ENCODE results near the gene PSMD11. TPM values are rescaled to one million over a fixed set of nuclear protein-coding genes. Genes with fewer than 3 reads are reported as not detected.
"Not testable (repeated sequence)": the region's sequence is repeated elsewhere in the genome, so short reads cannot be mapped to it uniquely, and the experiment has no call there.

Gene PSMD11
- total RNA-seq, 1 experiment from 2014 or later: 121 TPM

GRCh38 chr17:32520104-32520701, 75.9 kb downstream of the PSMD11 start:
- DNase-seq: peak; percentile 56
- Histone ChIP-seq H3K4me3 (ENCODE audit: insufficient read depth, low read depth, low read length) (no peak overlapping the region; the same call in 1 of the 2 replicates), H3K27me3 (ENCODE audit: control insufficient read depth, insufficient read depth, low read length) (no peaks in the 10 kb centered on the region), H3K36me3 (replicated peaks; ENCODE audit: control insufficient read depth, insufficient read depth, low read length) (no peaks in the 10 kb centered on the region)

DNA sequence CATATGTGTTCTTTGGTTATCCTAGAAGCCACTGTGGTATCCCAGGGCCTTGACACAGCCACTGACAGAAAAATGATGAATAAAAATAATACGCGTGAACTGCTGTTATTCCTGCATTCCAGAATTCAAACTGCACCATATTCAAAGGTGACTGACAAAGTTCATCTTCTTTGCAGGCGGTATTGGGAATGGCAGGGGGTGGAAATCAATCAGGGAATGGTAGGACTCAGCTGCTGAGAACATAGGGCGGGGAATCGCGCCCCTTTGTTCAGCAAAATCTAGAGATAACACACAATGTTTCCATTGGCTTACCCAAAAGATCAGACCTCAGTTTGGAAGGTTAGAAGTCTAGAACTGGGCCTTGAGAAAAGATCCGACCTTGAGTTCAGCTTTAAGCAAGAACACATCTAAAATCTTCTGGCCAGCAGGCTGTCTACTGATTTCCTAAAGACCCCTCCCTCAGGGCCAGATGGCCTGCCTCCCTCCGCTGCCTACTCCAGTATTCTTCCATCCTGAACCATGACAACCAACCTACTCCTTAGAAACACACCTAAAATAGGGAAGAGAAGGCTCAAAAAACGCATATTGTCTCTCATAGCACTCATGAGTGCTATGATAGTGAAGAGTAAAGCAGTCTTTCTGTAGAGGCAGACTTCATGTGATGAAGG, 76.6 kb downstream of the PSMD11 start:
- H3K4me3 ChIP-seq (ENCODE audit: insufficient read depth, low read depth, low read length): no peak overlapping the region
- peak; percentile 50 for DNase-seq
- H3K36me3 ChIP-seq (replicated peaks; ENCODE audit: control insufficient read depth, insufficient read depth, low read length): no peaks in the 10 kb centered on the region
- no peaks in the 10 kb centered on the region for H3K27me3 ChIP-seq (ENCODE audit: control insufficient read depth, insufficient read depth, low read length)

GRCh38 chr17:32523017-32523680, 78.8 kb downstream of the PSMD11 start:
- Histone ChIP-seq H3K27me3 (ENCODE audit: control insufficient read depth, insufficient read depth, low read length) (no peaks in the 10 kb centered on the region), H3K4me3 (ENCODE audit: insufficient read depth, low read depth, low read length) (no peak overlapping the region), H3K36me3 (replicated peaks; ENCODE audit: control insufficient read depth, insufficient read depth, low read length) (no peaks in the 10 kb centered on the region)
- DNase-seq: no peak

DNA sequence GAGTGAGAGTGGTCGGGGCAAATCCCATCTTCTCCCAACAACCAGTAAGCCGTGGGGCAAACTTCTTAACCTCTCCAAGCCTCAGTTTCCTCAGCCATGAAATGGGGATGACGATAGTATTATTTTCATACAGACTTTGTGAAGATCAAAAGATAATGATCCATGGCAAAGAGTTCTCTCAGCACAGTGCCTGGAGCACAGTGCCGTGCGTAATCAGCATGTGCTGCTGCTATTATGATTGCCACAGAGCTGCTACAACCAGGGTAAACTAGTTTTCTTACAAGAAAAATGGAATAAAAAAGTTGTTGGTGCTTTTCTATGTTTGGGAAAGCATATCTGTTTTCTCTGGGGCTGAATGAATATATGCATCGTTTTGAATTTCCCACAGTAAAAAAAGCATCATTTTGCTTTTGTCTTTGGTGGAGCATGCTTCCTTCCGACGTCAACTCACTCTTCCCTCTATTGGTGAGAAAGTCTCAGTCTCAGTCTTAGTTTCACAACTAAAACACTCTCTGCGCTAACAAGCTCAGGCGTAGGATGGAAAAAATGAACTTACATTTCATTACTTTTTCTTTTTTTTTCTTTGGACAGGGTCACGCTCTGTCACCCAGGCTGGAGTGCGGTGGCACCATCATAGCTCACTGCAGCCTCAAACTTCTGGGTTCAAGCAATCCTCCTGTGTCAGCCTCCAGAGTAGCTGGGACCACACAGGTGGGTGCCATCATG, 79.7 kb downstream of the PSMD11 start:
- no peak overlapping the region for H3K4me3 ChIP-seq (ENCODE audit: insufficient read depth, low read depth, low read length)

GRCh38 chr17:32524553-32524880, 80.2 kb downstream of the PSMD11 start:
- not testable (repeated sequence) for H3K36me3 ChIP-seq (replicated peaks; ENCODE audit: control insufficient read depth, insufficient read depth, low read length); DNase-seq; H3K4me3 ChIP-seq (ENCODE audit: insufficient read depth, low read depth, low read length); H3K27me3 ChIP-seq (ENCODE audit: control insufficient read depth, insufficient read depth, low read length)

More for the DNA sequence above, 79.7 kb downstream of the PSMD11 start:
- Histone ChIP-seq H3K27me3 (ENCODE audit: control insufficient read depth, insufficient read depth, low read length) (no peaks in the 10 kb centered on the region), H3K36me3 (replicated peaks; ENCODE audit: control insufficient read depth, insufficient read depth, low read length) (no peaks in the 10 kb centered on the region)
- no peak for DNase-seq

- no peak for DNase-seq
- Histone ChIP-seq H3K27me3 (ENCODE audit: control insufficient read depth, insufficient read depth, low read length) (no peaks in the 10 kb centered on the region), H3K4me3 (ENCODE audit: insufficient read depth, low read depth, low read length) (no peak overlapping the region), H3K36me3 (replicated peaks; ENCODE audit: control insufficient read depth, insufficient read depth, low read length) (no peaks in the 10 kb centered on the region)
These were observed 80.8 kb downstream of the PSMD11 start for GRCh38 chr17:32525122-32525521.

DNA sequence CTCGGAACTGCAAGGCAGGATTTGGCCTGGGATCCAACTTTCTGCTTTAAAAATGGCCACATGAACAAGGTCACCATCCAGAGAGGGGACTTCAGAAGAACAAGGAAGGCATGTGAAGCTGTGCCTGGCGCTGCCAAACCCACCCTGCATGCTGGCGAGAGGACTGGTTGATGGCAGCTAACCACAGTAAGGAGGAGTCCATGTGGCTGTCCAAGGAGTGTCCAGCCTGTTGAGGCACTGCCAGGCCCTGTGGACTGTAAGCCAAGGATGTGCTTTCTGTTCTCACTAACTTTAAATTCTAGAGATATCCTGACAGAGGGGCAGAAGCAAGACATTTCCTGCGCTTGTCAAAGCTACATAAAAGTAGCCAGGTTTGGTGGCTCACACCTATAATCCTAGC, 82.8 kb downstream of the PSMD11 start:
- no peak for DNase-seq
- H3K27me3 ChIP-seq (ENCODE audit: control insufficient read depth, insufficient read depth, low read length): no peaks in the 10 kb centered on the region
- no peak overlapping the region for H3K4me3 ChIP-seq (ENCODE audit: insufficient read depth, low read depth, low read length)
- no peaks in the 10 kb centered on the region for H3K36me3 ChIP-seq (replicated peaks; ENCODE audit: control insufficient read depth, insufficient read depth, low read length)

- Histone ChIP-seq H3K36me3 (replicated peaks; ENCODE audit: control insufficient read depth, insufficient read depth, low read length) (no peaks in the 10 kb centered on the region), H3K27me3 (ENCODE audit: control insufficient read depth, insufficient read depth, low read length) (no peaks in the 10 kb centered on the region), H3K4me3 (ENCODE audit: insufficient read depth, low read depth, low read length) (no peak overlapping the region)
- no peak for DNase-seq
These were observed 84.5 kb downstream of the PSMD11 start for GRCh38 chr17:32528825-32529224.

GRCh38 chr17:32529604-32530003, 85.3 kb downstream of the PSMD11 start:
- H3K36me3 ChIP-seq (replicated peaks; ENCODE audit: control insufficient read depth, insufficient read depth, low read length): no peaks in the 10 kb centered on the region
- no peak for DNase-seq
- H3K4me3 ChIP-seq (ENCODE audit: insufficient read depth, low read depth, low read length): no peak overlapping the region
- no peaks in the 10 kb centered on the region for H3K27me3 ChIP-seq (ENCODE audit: control insufficient read depth, insufficient read depth, low read length)

Other genes starting within 250 kb of the PSMD11 start
- gene RHBDL3, start 178.7 kb upstream of the PSMD11 start, total RNA-seq (2014; rRNA removed; shearing (Covaris generic)): 5.8 and 8.5 TPM in 2 replicates
- 52.4 and 73.0 TPM in 2 replicates for gene C17orf75, start 102.3 kb upstream of the PSMD11 start, total RNA-seq (2014; rRNA removed; shearing (Covaris generic))
- 132 and 135 TPM in 2 replicates for gene ZNF207, start 94.4 kb upstream of the PSMD11 start, total RNA-seq (2014; rRNA removed; shearing (Covaris generic))
- gene CDK5R1, start 42.5 kb downstream of the PSMD11 start, total RNA-seq (2014; rRNA removed; shearing (Covaris generic)): 9.9 and 10.5 TPM in 2 replicates

Data from H7 (cell line).